ENCODE results near the gene CCDC141.

GRCh38 chr2:179005976-179006375, 44.0 kb downstream of the CCDC141 start:
- TF ChIP-seq REST (IDR thresholded peaks at IDR 0.05; ENCODE audit: unreplicated experiment) (no peak), CTCF (conservative IDR thresholded peaks at IDR 0.05; ENCODE audit: low read depth in 2 of 2) (no peak), ZNF114 (CRISPR knock-in tag; IDR thresholded peaks at IDR 0.05) (no peak), EZH2 (IDR thresholded peaks at IDR 0.05; ENCODE audit: low read depth, unreplicated experiment) (no peak), CREB1 (CRISPR knock-in tag; IDR thresholded peaks at IDR 0.05; ENCODE audit: low read depth) (no peak), EZH2phosphoT487 (IDR thresholded peaks at IDR 0.05; ENCODE audit: unreplicated experiment) (no peak), JUNB (IDR thresholded peaks at IDR 0.05; ENCODE audit: unreplicated experiment) (no peak), POLR2AphosphoS5 (IDR thresholded peaks at IDR 0.05; ENCODE audit: low read depth) (no peak), NANOG (IDR thresholded peaks at IDR 0.05; ENCODE audit: borderline replicate concordance) (no peak), STAT1 (IDR thresholded peaks at IDR 0.05; ENCODE audit: unreplicated experiment) (no peak), ETS1 (IDR thresholded peaks at IDR 0.05) (no peak), ZNF331 (CRISPR knock-in tag; IDR thresholded peaks at IDR 0.05; ENCODE audit: low read depth) (no peak), ZNF462 (CRISPR knock-in tag; IDR thresholded peaks at IDR 0.05) (no peak)

Measured in GM23338 (cell line).